Heart left ventricle (tissue), 13 donors: ENCODE data around the gene ZBTB33.

ENCODE experiments used
- POLR2A ChIP-seq, 2 donors: fragments of 450-650 bp; IDR thresholded peaks; one replicate each; pipeline ENCODE4 v1.6.1; 2017; ENCODE audit warnings: antibody characterized with exemption in 2 of 2, mild to moderate bottlenecking in 2 of 2, moderate library complexity in 2 of 2
- TF ChIP-seq, protein P1 (sequence below), 12 donors: fragments of 200-600 bp; sonication (generic) in 4 of 12; IDR thresholded peaks; one replicate each; pipeline versions ENCODE4 v1.5.0 to v1.8.0; 2018 to 2022; ENCODE audit warnings: antibody characterized with exemption in 12 of 12, mild to moderate bottlenecking in 5 of 12
- donor health status: ischemic (EF 13 %, LVEDD 7.1; RV severe dilation, severe dysfunction).
- donor health status: DM: no; HTN: yes; CAD: no.
- donor health status: DM: no; HTN: no; CAD: no.
- donor health status: ischemic (EF 25% LVEDD 6.9; RV normal size, moderate dysfunction).
- donor health status: ischemic (EF 25% LVEDD 5.7; RV mildly dilated, moderate dysfunction).
- donor health status: ischemic (EF 35%, LVEDD 5.7; RV mildly dilated, moderate dysfunction).
- donor health status: nonischemic (EF 11% LVEDD 7.7; RV severe dilation, severe dysfunction).
- donor health status: DM: yes; HTN: yes; CAD: no.
- donor health status: PGD.
- donor health status: ischemic (EF 29% LVEDD 5.4; RV normal size, mild dysfunction).
- donor health status: nonischemic (EF 23%, LVEDD 6.1; RV moderate dilation, normal function).

DNA sequence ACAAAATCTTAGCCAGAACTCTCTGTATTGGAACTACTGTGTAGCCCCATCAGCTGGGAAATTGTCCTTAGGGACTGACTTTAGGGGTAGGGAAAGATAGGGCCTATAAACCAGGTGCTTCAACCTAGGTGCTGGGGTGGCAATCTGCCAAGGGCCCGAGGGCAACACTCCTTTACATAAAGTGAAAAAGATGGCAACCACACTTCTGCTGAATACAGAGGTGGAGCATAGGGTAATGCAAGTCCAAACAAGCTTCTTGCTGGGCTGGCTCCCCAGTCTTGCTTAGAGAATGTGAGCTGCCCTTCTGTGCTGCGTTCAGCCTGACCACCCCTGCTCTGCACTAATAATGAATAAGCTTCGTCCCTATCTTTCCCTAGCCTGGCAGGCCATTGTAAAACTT is 9.8 kb downstream of the ZBTB33 start:
- TF ChIP-seq, protein P1, sequence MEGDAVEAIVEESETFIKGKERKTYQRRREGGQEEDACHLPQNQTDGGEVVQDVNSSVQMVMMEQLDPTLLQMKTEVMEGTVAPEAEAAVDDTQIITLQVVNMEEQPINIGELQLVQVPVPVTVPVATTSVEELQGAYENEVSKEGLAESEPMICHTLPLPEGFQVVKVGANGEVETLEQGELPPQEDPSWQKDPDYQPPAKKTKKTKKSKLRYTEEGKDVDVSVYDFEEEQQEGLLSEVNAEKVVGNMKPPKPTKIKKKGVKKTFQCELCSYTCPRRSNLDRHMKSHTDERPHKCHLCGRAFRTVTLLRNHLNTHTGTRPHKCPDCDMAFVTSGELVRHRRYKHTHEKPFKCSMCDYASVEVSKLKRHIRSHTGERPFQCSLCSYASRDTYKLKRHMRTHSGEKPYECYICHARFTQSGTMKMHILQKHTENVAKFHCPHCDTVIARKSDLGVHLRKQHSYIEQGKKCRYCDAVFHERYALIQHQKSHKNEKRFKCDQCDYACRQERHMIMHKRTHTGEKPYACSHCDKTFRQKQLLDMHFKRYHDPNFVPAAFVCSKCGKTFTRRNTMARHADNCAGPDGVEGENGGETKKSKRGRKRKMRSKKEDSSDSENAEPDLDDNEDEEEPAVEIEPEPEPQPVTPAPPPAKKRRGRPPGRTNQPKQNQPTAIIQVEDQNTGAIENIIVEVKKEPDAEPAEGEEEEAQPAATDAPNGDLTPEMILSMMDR (IDR thresholded peaks at IDR 0.05) = no peak
- TF ChIP-seq POLR2A (IDR thresholded peaks at IDR 0.05) = no peak
